HFF-Myc (cell line): Measurements from ENCODE around the gene PFDN5.
A peak's percentile ranks its signal among the peaks of the same experiment; 100 is the strongest.

Experiments
- DNase-seq: peaks from one replicate; pipeline ENCODE4 v3.0.0-alpha.2; 2011; ENCODE audit warnings: low read depth; ENCODE audit errors: extremely low read depth
- H3K4me3 ChIP-seq: replicated peaks from 2 replicates; pipeline ENCODE4 v1.5.1; 2011; ENCODE audit warnings: low read depth, mild to moderate bottlenecking, control low read depth, low read length
- TF ChIP-seq, protein P1 (sequence below): IDR thresholded peaks from 2 replicates; pipeline ENCODE4 v1.5.1; 2012; ENCODE audit warnings: mild to moderate bottlenecking, low read depth, low read length, control low read depth; ENCODE audit errors: missing control alignments

PFDN5 gene

DNA sequence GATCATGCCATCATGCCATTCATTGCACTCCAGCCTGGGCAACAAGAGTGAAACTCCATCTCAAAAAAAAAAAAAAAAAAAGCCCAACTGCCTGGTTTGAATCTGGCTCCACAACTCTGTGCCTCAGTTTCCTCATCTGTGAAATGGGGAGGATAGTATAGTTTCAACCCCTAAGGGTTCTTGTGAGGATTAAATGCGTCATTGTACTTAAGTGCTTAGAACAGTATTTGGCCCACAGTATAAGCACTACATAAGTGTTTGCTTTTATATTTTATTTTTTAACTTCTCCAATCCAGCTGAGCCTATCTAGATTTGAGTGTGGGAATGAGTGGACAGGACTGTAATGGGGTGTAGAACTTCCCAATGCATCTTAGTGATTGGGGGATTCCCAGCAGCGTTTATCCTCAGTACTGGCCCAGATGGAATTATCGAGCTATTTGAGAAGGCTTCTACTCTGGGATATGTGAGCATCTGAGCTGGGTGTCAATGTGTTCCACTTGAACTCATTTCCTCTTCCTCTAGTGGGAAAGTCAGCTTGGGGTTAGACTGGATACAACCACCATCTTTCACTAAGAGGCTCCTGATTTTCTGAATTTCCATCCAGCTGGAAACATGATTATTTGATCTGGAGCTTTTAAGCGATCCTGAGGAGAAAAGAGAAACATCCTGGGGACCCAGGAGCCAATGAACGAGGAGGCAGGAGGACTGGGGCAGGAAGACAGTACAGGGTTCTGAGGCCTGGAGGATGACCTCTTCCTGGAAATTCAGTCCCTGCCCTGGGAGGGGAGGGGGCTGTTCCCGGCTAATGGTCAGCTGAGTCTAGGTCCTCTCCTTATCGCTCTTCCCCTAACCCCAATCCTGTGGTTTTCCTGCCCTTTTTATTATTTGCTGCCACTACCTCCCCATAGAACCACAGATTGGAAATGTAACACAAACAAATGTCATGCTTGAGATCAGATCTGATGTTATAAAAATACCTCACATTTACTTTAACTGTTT, 36.5 kb upstream of the PFDN5 start:
- TF ChIP-seq, protein P1, sequence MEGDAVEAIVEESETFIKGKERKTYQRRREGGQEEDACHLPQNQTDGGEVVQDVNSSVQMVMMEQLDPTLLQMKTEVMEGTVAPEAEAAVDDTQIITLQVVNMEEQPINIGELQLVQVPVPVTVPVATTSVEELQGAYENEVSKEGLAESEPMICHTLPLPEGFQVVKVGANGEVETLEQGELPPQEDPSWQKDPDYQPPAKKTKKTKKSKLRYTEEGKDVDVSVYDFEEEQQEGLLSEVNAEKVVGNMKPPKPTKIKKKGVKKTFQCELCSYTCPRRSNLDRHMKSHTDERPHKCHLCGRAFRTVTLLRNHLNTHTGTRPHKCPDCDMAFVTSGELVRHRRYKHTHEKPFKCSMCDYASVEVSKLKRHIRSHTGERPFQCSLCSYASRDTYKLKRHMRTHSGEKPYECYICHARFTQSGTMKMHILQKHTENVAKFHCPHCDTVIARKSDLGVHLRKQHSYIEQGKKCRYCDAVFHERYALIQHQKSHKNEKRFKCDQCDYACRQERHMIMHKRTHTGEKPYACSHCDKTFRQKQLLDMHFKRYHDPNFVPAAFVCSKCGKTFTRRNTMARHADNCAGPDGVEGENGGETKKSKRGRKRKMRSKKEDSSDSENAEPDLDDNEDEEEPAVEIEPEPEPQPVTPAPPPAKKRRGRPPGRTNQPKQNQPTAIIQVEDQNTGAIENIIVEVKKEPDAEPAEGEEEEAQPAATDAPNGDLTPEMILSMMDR, result no peak
- no peak for DNase-seq
- H3K4me3 ChIP-seq, result no peak overlapping the region

DNA sequence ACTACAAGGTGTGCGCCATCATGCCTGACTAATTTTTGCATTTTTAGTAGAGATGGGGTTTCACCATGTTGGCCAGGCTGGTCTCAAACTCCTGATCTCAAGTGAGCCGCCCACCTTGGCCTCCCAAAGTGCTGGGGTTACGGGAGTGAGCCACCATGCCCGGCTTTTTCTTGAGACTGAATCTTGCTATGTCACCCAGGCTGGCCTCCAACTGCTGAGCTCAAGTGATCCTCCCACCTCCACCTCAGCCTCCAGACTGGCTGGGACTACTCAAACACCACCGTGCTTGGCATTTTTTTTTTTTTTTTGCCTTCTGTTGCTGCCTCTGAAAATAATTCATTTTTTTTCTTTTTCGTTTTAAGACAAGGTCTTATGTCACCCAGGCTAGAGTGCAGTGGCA, 35.5 kb upstream of the PFDN5 start:
- no peak for DNase-seq
- TF ChIP-seq, protein P1, result no peak
- H3K4me3 ChIP-seq, result no peak overlapping the region

DNA sequence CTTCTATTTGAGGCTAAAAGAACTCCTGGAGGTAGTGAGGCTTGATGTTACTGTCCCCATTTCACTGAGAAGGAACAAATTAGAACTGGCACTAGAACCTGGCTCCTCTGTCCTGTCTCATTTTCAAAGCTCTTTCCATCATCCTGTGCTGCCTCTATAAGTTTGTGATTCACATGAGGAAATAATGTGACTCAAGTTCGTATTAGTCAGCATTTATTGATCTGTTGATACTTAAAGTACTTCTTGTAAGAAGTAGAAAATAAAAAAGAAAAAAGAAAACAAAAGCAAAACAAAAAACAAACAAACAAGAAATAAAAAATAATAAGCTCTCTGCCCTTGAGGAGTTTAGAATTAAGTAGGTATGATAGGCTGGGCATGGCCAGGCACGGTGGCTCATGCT, 29.6 kb upstream of the PFDN5 start:
- DNase-seq, result no peak
- H3K4me3 ChIP-seq, result no peak overlapping the region
- TF ChIP-seq, protein P1, result no peak

DNA sequence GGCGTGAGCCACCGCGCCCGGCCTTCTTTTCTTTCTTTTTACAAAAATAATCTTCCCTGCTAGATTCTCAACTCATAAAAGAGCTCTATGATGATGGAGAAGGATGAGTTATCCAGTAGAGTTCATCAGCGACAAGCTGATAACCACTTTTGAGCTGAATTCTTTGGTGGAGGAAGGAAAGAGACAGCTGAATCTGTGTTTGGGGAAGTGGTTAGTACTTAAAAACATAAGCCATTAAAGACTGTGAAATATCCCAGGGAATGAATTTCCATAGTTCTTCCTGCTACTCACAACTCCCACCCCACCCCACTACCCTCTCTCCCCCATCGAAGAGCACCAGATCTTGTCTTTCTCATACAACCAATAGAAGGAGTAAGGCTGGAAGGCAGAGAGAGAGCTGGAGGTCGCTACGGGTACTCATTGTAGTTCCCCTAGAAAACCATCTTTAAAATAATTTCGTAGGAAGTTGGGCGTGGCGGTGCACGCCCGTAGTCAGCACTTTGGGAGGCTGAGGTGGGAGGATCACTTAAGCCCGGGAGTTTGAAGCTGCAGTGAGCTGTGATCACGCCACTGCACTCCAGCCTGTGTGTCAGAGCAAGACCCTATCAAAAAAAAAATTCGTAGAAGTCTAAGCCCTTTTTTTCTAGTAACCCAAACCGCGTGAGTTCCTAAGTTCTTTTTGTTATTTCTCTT, 27.9 kb upstream of the PFDN5 start:
- peak overlapping the region; percentile 81 for H3K4me3 ChIP-seq
- DNase-seq, result no peak
- TF ChIP-seq, protein P1, result no peak

DNA sequence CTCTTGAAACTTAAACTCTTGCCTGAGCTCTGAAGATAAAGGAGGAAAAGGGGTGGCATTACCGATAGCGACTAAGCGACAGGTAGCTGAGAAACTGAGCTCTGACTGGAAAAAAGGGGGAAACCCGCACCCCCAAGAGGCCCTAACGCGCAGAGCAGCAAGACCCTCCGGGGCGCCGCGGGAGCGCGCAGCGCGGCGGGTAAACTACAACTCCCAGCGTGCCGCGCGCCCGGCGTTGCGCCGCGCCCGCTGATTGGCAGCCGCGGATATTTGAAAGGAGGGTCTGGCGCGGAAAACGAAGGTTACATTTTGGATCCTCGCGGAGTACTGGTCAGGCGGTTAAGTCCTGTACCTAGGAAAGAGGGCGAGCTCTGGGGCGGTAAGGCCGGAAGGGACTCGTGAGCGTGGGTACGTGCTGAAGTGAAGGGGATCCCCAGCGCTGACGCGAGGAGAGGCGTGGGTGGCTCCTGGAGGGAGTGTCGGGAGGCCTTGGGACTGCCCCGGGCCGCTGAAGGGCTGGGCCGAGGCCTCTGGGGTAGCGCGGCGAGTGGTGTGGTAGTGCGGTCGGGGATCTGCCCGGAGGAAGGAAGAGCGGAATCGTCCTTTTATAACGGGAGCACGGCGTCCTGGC, 27.2 kb upstream of the PFDN5 start, which contains the start of gene ESPL1:
ESPL1 (plus strand) TSS at position 301 of the 631 bp plus-strand sequence. CDS start 468 bp downstream, outside the sequence.
- TF ChIP-seq, protein P1, result peak; percentile 47
- peak within 1 kb of the TSS; percentile 81 for H3K4me3 ChIP-seq
- DNase-seq, result no peak
